Endothelial cell of umbilical vein (primary cell): ENCODE results near the gene ARHGAP21. TPM values are rescaled to one million over a fixed set of nuclear protein-coding genes. Genes with fewer than 3 reads are reported as not detected.

Experiments
- BruUV-seq: library from RNA; stranded (reverse); fragments of 400-500 nt; replicated peaks from 2 replicates; lab custom pipeline; 2021; lab: Mats Ljungman, UMichigan
- CTCF ChIA-PET: fragments of 300-600, 350-600 bp; sonication (Branson Sonifier 250); formaldehyde crosslinking; loops from one replicate; lab custom pipeline; 2021; ENCODE audit warnings: antibody characterized with exemption, inconsistent platforms; lab: Charles Lee
- POLR2A ChIA-PET: fragments of 300-600, 350-600 bp; sonication (Branson Sonifier 250); formaldehyde crosslinking; loops from one replicate; lab custom pipeline; 2021; ENCODE audit warnings: antibody characterized with exemption, inconsistent platforms; lab: Charles Lee
- DNase-seq: peaks from one replicate; pipeline ENCODE4 v3.0.0-alpha.2; 2011; ENCODE audit warnings: low read depth, low spot score
- FAIRE-seq: peaks from 2 replicates; lab custom pipeline; 2011; peaks lifted over from hg19 to GRCh38; lab: Jason Lieb, UNC
- H2AFZ ChIP-seq: 2 replicates; pipeline ENCODE4 v1.6.0; 2012; ENCODE audit warnings: low read depth, low read length, control low read depth, inconsistent platforms
- H3K27ac ChIP-seq: 2 replicates; pipeline ENCODE4 v1.5.1; 2011; ENCODE audit warnings: low read depth, mild to moderate bottlenecking, control low read depth, low read length, moderate library complexity; ENCODE audit not compliant: insufficient read depth
- H3K27me3 ChIP-seq, 2 experiments: 2 replicates each; pipeline versions ENCODE4 v1.6.0 to v1.6.1; 2011; ENCODE audit warnings: low read length in 2 of 2, mixed read lengths in 1 of 2; ENCODE audit not compliant: control insufficient read depth in 2 of 2, insufficient read depth in 2 of 2
- H3K36me3 ChIP-seq, 2 experiments: 2 replicates in 1 of 2; 3 replicates in 1 of 2; pipeline ENCODE4 v1.5.1; 2011; ENCODE audit warnings: low read length in 2 of 2, mild to moderate bottlenecking in 1 of 2, moderate library complexity in 1 of 2; ENCODE audit not compliant: control insufficient read depth in 2 of 2, insufficient read depth in 2 of 2; ENCODE audit errors: extremely low read depth in 1 of 2
- H3K4me1 ChIP-seq: 3 replicates; pipeline ENCODE4 v1.5.1; 2011; ENCODE audit warnings: mild to moderate bottlenecking, low read length; ENCODE audit not compliant: control insufficient read depth, insufficient read depth; ENCODE audit errors: extremely low read depth
- H3K4me2 ChIP-seq: 2 replicates; pipeline ENCODE4 v1.6.1; 2011; ENCODE audit warnings: low read length, control low read depth, mixed read lengths; ENCODE audit not compliant: insufficient read depth
- H3K4me3 ChIP-seq, 3 experiments: fragments of 200-600 bp in 1 of 3; sonication (generic), shearing (Covaris generic) in 1 of 3; replicated peaks in 1 of 3; 2 replicates each; pipeline ENCODE4 v1.5.1; 2011 to 2016; ENCODE audit warnings: control low read depth in 3 of 3, low read length in 3 of 3, mild to moderate bottlenecking in 2 of 3, inconsistent platforms in 1 of 3, low read depth in 1 of 3, moderate library complexity in 1 of 3; ENCODE audit not compliant: insufficient read depth in 1 of 3
- H3K79me2 ChIP-seq: 2 replicates; pipeline ENCODE4 v1.6.0; 2012; ENCODE audit warnings: low read length, inconsistent platforms; ENCODE audit not compliant: control insufficient read depth, insufficient read depth
- H3K9ac ChIP-seq: replicated peaks from 2 replicates; pipeline ENCODE3; 2011; ENCODE audit warnings: low read length, control low read depth; ENCODE audit not compliant: insufficient read depth; ENCODE audit errors: extremely low read depth
- H3K9me1 ChIP-seq: replicated peaks from 3 replicates; pipeline ENCODE4 v1.6.0; 2011; ENCODE audit warnings: mild to moderate bottlenecking, low read length; ENCODE audit not compliant: control insufficient read depth, insufficient read depth; ENCODE audit errors: extremely low read depth
- H3K9me3 ChIP-seq: replicated peaks from 2 replicates; pipeline ENCODE4 v1.5.1; 2012; ENCODE audit warnings: low read length, inconsistent platforms; ENCODE audit not compliant: control insufficient read depth, insufficient read depth
- H4K20me1 ChIP-seq: replicated peaks from 2 replicates; pipeline ENCODE3; 2011; ENCODE audit warnings: mild to moderate bottlenecking, low read length; ENCODE audit not compliant: control insufficient read depth, insufficient read depth; ENCODE audit errors: extremely low read depth
- CTCF ChIP-seq, 2 donors: IDR thresholded peaks; 1 replicate in 1 of 2; 2 replicates in 1 of 2; pipeline ENCODE4 v1.5.1; 2011; ENCODE audit warnings: low read length in 2 of 2, mild to moderate bottlenecking in 2 of 2, moderate library complexity in 2 of 2, control low read depth in 1 of 2, inconsistent platforms in 1 of 2, low read depth in 1 of 2; ENCODE audit not compliant: insufficient read depth in 1 of 2; ENCODE audit errors: extremely low read depth in 1 of 2
- JUN ChIP-seq: IDR thresholded peaks from 2 replicates; pipeline ENCODE4 v1.6.1; 2011; ENCODE audit warnings: borderline replicate concordance, low read depth; ENCODE audit not compliant: insufficient read length, insufficient read depth
- dilution Hi-C: fragments of 300-500 bp; cut with MboI; formaldehyde crosslinking; loops from one replicate; pipeline ENCODE4 v1.15.0; 2019; ENCODE audit warnings: low sequenced_read_pairs; ENCODE audit not compliant: extremely low pct_ligation_motif_present
- intact Hi-C: fragments of 100-400 bp; cut with micrococcal nuclease; formaldehyde crosslinking; loops from one replicate; pipeline ENCODE4 v1.10.0; 2022
- polyA plus RNA-seq, 4 experiments: library from polyadenylated mRNA; depleted of rRNA in 3 of 4; stranded (reverse) in 3 of 4; unstranded in 1 of 4; fragments of >200 nt; gene quantifications; 2 replicates each; pipeline versions ENCODE4 v1.2.1 to v1.2.3, GENCODE V29; 2011 to 2012; ENCODE audit warnings: missing spikeins in 1 of 4
- total RNA-seq: library from RNA; stranded (reverse); gene quantifications from 2 replicates; pipeline ENCODE4 v1.2.3, GENCODE V29; 2021

Gene ARHGAP21
- total and polyA plus RNA-seq, 2 donors (not counting 3 experiments of a cell fraction or from before 2014, with no cell fraction given), result 29.5 to 97.8 TPM

GRCh38 chr10:24570658-24571426, 152.8 kb downstream of the ARHGAP21 start:
- dilution Hi-C loops, result no loop called here
- Histone ChIP-seq H3K4me3 (no peak overlapping the region), H3K9me3 (no peaks in the 10 kb centered on the region), H3K79me2 (no peaks in the 10 kb centered on the region), H3K9ac (no peak overlapping the region), H3K27ac (no peak overlapping the region), H3K36me3 (no peaks in the 10 kb centered on the region), H3K4me2 (no peak overlapping the region), H3K4me1 (no peaks in the 10 kb centered on the region), H3K27me3 (no peaks in the 10 kb centered on the region), H2AFZ (no peak overlapping the region), H4K20me1 (no peaks in the 10 kb centered on the region), H3K9me1 (no peaks in the 10 kb centered on the region)
- intact Hi-C loops, result no loop called here
- no peak for FAIRE-seq
- TF ChIP-seq CTCF (IDR thresholded peaks at IDR 0.05; ENCODE audit: extremely low read depth in 1 of 2, insufficient read depth in 1 of 2, low read depth in 1 of 2, low read length in 2 of 2) (no peak), JUN (no peak)
- DNase-seq, result no peak
- BruUV-seq, result no TSS peak
- POLR2A ChIA-PET, result no interaction called here
- CTCF ChIA-PET, result interaction anchor here (1.3 to 1.9 kb wide), 2 partner anchors 14 to 510 kb away, joined by 4 to 6 read pairs; no protein-coding TSS in a partner anchor
